ENCODE data around the gene GP9. TPM values are rescaled to one million over a fixed set of nuclear protein-coding genes. Genes with fewer than 3 reads are reported as not detected.

GP9 gene
- polyA plus RNA-seq, 1 donor from 2014 or later = not detected

DNA sequence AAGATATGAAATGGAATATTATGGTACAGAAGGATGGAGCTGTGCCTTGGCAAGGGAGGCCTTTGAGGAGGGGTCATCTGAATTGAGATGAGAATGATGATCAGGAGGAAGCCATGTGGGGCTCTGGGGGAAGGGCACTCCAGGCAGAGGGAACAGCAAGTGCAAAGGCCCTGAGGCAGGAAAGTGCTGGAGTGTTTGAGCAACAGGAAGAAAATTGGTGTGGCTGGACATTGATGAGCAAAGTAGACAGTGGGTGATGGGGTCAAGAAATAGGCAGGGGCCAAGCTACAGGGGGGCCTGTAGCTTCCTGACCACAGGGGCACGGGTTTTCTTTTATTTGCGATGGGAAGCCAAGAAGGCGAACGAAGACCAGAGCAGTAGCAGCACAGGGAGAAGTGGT lies 3.3 kb upstream of the GP9 start:
- Histone ChIP-seq H3F3A (ENCODE audit: insufficient read depth, low read length, poor library complexity, severe bottlenecking) (no peaks in the 10 kb centered on the region), H3K9ac (ENCODE audit: low read length) (no peak overlapping the region), H3K79me2 (replicated peaks; ENCODE audit: insufficient read depth, low read length) (no peaks in the 10 kb centered on the region), H2AFZ (ENCODE audit: low read depth, low read length) (no peak overlapping the region), H3K36me3 (ENCODE audit: insufficient read depth, low read length) (no peaks in the 10 kb centered on the region), H3K9me2 (ENCODE audit: insufficient read depth, low read length) (no peaks in the 10 kb centered on the region), H3K4me3 (ENCODE audit: low read length) (no peak overlapping the region), H4K20me1 (ENCODE audit: insufficient read depth) (no peaks in the 10 kb centered on the region), H3K27me3 (ENCODE audit: insufficient read depth, low read depth, low read length) (no peaks in the 10 kb centered on the region), H3K4me2 (ENCODE audit: low read length) (no peak overlapping the region), H3K9me3 (ENCODE audit: low read length) (no peaks in the 10 kb centered on the region), H3K27ac (ENCODE audit: low read length) (no peak overlapping the region)
- TF ChIP-seq MXI1 (conservative IDR thresholded peaks at IDR 0.05; ENCODE audit: poor library complexity, severe bottlenecking) (no peak), EP300 (conservative IDR thresholded peaks at IDR 0.05; ENCODE audit: poor library complexity, severe bottlenecking) (no peak), SMC3 (conservative IDR thresholded peaks at IDR 0.05; ENCODE audit: poor library complexity) (no peak), RAD21 (conservative IDR thresholded peaks at IDR 0.05) (no peak), POLR2AphosphoS5 (IDR thresholded peaks at IDR 0.05) (no peak), TAF1 (IDR thresholded peaks at IDR 0.05; ENCODE audit: low read depth) (no peak), EZH2 (IDR thresholded peaks at IDR 0.05; ENCODE audit: borderline replicate concordance, insufficient read depth, low read length, poor library complexity, severe bottlenecking) (no peak)
- TF ChIP-seq, protein P1, sequence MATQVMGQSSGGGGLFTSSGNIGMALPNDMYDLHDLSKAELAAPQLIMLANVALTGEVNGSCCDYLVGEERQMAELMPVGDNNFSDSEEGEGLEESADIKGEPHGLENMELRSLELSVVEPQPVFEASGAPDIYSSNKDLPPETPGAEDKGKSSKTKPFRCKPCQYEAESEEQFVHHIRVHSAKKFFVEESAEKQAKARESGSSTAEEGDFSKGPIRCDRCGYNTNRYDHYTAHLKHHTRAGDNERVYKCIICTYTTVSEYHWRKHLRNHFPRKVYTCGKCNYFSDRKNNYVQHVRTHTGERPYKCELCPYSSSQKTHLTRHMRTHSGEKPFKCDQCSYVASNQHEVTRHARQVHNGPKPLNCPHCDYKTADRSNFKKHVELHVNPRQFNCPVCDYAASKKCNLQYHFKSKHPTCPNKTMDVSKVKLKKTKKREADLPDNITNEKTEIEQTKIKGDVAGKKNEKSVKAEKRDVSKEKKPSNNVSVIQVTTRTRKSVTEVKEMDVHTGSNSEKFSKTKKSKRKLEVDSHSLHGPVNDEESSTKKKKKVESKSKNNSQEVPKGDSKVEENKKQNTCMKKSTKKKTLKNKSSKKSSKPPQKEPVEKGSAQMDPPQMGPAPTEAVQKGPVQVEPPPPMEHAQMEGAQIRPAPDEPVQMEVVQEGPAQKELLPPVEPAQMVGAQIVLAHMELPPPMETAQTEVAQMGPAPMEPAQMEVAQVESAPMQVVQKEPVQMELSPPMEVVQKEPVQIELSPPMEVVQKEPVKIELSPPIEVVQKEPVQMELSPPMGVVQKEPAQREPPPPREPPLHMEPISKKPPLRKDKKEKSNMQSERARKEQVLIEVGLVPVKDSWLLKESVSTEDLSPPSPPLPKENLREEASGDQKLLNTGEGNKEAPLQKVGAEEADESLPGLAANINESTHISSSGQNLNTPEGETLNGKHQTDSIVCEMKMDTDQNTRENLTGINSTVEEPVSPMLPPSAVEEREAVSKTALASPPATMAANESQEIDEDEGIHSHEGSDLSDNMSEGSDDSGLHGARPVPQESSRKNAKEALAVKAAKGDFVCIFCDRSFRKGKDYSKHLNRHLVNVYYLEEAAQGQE (IDR thresholded peaks at IDR 0.05; ENCODE audit: borderline replicate concordance) = no peak
- TF ChIP-seq, protein P2, sequence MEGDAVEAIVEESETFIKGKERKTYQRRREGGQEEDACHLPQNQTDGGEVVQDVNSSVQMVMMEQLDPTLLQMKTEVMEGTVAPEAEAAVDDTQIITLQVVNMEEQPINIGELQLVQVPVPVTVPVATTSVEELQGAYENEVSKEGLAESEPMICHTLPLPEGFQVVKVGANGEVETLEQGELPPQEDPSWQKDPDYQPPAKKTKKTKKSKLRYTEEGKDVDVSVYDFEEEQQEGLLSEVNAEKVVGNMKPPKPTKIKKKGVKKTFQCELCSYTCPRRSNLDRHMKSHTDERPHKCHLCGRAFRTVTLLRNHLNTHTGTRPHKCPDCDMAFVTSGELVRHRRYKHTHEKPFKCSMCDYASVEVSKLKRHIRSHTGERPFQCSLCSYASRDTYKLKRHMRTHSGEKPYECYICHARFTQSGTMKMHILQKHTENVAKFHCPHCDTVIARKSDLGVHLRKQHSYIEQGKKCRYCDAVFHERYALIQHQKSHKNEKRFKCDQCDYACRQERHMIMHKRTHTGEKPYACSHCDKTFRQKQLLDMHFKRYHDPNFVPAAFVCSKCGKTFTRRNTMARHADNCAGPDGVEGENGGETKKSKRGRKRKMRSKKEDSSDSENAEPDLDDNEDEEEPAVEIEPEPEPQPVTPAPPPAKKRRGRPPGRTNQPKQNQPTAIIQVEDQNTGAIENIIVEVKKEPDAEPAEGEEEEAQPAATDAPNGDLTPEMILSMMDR (IDR thresholded peaks at IDR 0.05; ENCODE audit: poor library complexity, severe bottlenecking) = no peak

DNA sequence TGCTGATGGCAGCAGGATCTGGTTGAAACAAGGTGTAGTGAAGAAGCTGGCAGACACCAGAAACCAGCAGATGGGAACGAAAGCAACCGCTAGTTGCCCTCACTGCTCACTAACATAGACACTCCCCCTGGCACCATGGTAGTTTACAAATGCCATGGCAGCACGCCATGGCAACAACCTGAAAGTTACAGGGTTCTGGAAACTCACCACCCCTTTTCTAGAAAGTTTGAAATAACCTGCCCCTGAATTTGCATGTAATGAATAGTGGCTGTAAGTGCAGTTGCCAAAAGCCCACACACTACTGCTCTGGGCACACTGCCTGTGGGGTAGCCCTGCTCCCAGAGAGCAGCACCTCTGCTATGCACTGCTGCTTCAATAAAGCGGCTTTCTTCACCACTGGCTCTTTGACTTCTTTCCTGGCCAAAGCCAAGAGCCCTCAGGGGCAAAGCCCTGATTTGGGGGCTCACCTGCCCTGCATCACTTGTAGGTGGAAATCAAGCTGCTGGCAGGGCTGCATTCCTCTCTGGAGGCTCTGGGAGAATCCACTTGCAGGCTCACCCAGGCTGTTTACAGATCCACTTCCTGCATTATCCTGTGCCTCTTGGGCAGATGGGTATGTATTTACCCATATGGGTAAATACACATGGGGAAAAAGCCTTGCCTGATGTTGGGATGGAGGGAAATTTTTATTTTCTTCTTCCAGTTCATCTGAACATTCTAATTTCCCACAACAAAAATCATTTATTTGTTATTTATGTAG lies 2.0 kb upstream of the GP9 start:
- Histone ChIP-seq H3K36me3 (ENCODE audit: insufficient read depth, low read length) (no peaks in the 10 kb centered on the region), H3K9me3 (ENCODE audit: low read length) (no peaks in the 10 kb centered on the region), H4K20me1 (ENCODE audit: insufficient read depth) (no peaks in the 10 kb centered on the region), H3K27me3 (ENCODE audit: insufficient read depth, low read depth, low read length) (no peaks in the 10 kb centered on the region), H3K9ac (ENCODE audit: low read length) (no peak overlapping the region), H3K9me2 (ENCODE audit: insufficient read depth, low read length) (no peaks in the 10 kb centered on the region), H2AFZ (ENCODE audit: low read depth, low read length) (no peak overlapping the region), H3K4me3 (ENCODE audit: low read length) (no peak overlapping the region), H3K27ac (ENCODE audit: low read length) (no peak overlapping the region), H3K4me2 (ENCODE audit: low read length) (no peak overlapping the region), H3F3A (ENCODE audit: insufficient read depth, low read length, poor library complexity, severe bottlenecking) (no peaks in the 10 kb centered on the region), H3K79me2 (replicated peaks; ENCODE audit: insufficient read depth, low read length) (no peaks in the 10 kb centered on the region)
- TF ChIP-seq TAF1 (IDR thresholded peaks at IDR 0.05; ENCODE audit: low read depth) (no peak), EP300 (conservative IDR thresholded peaks at IDR 0.05; ENCODE audit: poor library complexity, severe bottlenecking) (no peak), EZH2 (IDR thresholded peaks at IDR 0.05; ENCODE audit: borderline replicate concordance, insufficient read depth, low read length, poor library complexity, severe bottlenecking) (no peak), POLR2AphosphoS5 (IDR thresholded peaks at IDR 0.05) (no peak), MXI1 (conservative IDR thresholded peaks at IDR 0.05; ENCODE audit: poor library complexity, severe bottlenecking) (no peak), RAD21 (conservative IDR thresholded peaks at IDR 0.05) (no peak), SMC3 (conservative IDR thresholded peaks at IDR 0.05; ENCODE audit: poor library complexity) (no peak)
- TF ChIP-seq, protein P2 (IDR thresholded peaks at IDR 0.05; ENCODE audit: poor library complexity, severe bottlenecking) = no peak
- TF ChIP-seq, protein P1 (IDR thresholded peaks at IDR 0.05; ENCODE audit: borderline replicate concordance) = no peak
